ENCODE measurements around the gene WWOX. TPM values are rescaled to one million over a fixed set of nuclear protein-coding genes. Genes with fewer than 3 reads are reported as not detected.

The WWOX gene
- total RNA-seq, 1 experiment from 2014 or later, result 79.9 TPM

GRCh38 chr16:78549366-78549765, 449.9 kb downstream of the WWOX start:
- POLR2A ChIA-PET (ENCODE audit: low non-redundant PET), result no interaction called here
- no peaks in the 10 kb centered on the region for H3K36me3 ChIP-seq (ENCODE audit: insufficient read depth, low read length, poor library complexity, severe bottlenecking)
- no peak for DNase-seq (ENCODE audit: low spot score)
- TF ChIP-seq EZH2 (IDR thresholded peaks at IDR 0.05; ENCODE audit: borderline replicate concordance, low read depth, low read length, poor library complexity, severe bottlenecking) (no peak), CTCF (conservative IDR thresholded peaks at IDR 0.05; ENCODE audit: low read depth, low read length) (no peak)
- intact Hi-C loops (cut with micrococcal nuclease; ENCODE audit: unreplicated experiment), result no loop called here
- H3K27me3 ChIP-seq (replicated peaks; ENCODE audit: insufficient read depth, low read depth, low read length, poor library complexity), result no peaks in the 10 kb centered on the region
- H3K27ac ChIP-seq (ENCODE audit: low read depth, low read length, poor library complexity, severe bottlenecking), result no peak overlapping the region
- H3K9me3 ChIP-seq (ENCODE audit: low read depth, low read length, poor library complexity, severe bottlenecking), result no peaks in the 10 kb centered on the region
- H3K4me1 ChIP-seq (ENCODE audit: insufficient read depth, low read length, poor library complexity, severe bottlenecking), result no peaks in the 10 kb centered on the region
- no peak overlapping the region for H3K4me3 ChIP-seq (ENCODE audit: low read depth, low read length, poor library complexity, severe bottlenecking)
- no TSS peak for BruUV-seq (replicated peaks)
- CTCF ChIA-PET, result no interaction called here

- H3K4me3 ChIP-seq (ENCODE audit: low read depth, low read length, poor library complexity, severe bottlenecking), result no peak overlapping the region
- no peak overlapping the region for H3K27ac ChIP-seq (ENCODE audit: low read depth, low read length, poor library complexity, severe bottlenecking)
- H3K27me3 ChIP-seq (replicated peaks; ENCODE audit: insufficient read depth, low read depth, low read length, poor library complexity), result no peaks in the 10 kb centered on the region
- H3K36me3 ChIP-seq (ENCODE audit: insufficient read depth, low read length, poor library complexity, severe bottlenecking), result no peaks in the 10 kb centered on the region
- no peaks in the 10 kb centered on the region for H3K9me3 ChIP-seq (ENCODE audit: low read depth, low read length, poor library complexity, severe bottlenecking)
- DNase-seq (ENCODE audit: low spot score), result no peak
- no peaks in the 10 kb centered on the region for H3K4me1 ChIP-seq (ENCODE audit: insufficient read depth, low read length, poor library complexity, severe bottlenecking)
- BruUV-seq (replicated peaks), result no TSS peak
- ChIA-PET POLR2A (ENCODE audit: low non-redundant PET) (no interaction called here), CTCF (no interaction called here)
- no peak for TF ChIP-seq EZH2 (IDR thresholded peaks at IDR 0.05; ENCODE audit: borderline replicate concordance, low read depth, low read length, poor library complexity, severe bottlenecking)
- no peak for TF ChIP-seq CTCF (conservative IDR thresholded peaks at IDR 0.05; ENCODE audit: low read depth, low read length)
- intact Hi-C loops (cut with micrococcal nuclease; ENCODE audit: unreplicated experiment), result no loop called here
Measured at GRCh38 chr16:78551487-78552085, 452.1 kb downstream of the WWOX start.

GRCh38 chr16:78552106-78552675, 452.7 kb downstream of the WWOX start:
- intact Hi-C loops (cut with micrococcal nuclease; ENCODE audit: unreplicated experiment), result no loop called here
- Histone ChIP-seq H3K4me3 (ENCODE audit: low read depth, low read length, poor library complexity, severe bottlenecking) (no peak overlapping the region), H3K36me3 (ENCODE audit: insufficient read depth, low read length, poor library complexity, severe bottlenecking) (no peaks in the 10 kb centered on the region), H3K4me1 (ENCODE audit: insufficient read depth, low read length, poor library complexity, severe bottlenecking) (no peaks in the 10 kb centered on the region), H3K27me3 (replicated peaks; ENCODE audit: insufficient read depth, low read depth, low read length, poor library complexity) (no peaks in the 10 kb centered on the region), H3K9me3 (ENCODE audit: low read depth, low read length, poor library complexity, severe bottlenecking) (no peaks in the 10 kb centered on the region), H3K27ac (ENCODE audit: low read depth, low read length, poor library complexity, severe bottlenecking) (no peak overlapping the region)
- DNase-seq (ENCODE audit: low spot score), result no peak
- TF ChIP-seq EZH2 (IDR thresholded peaks at IDR 0.05; ENCODE audit: borderline replicate concordance, low read depth, low read length, poor library complexity, severe bottlenecking), result no peak
- TF ChIP-seq CTCF (conservative IDR thresholded peaks at IDR 0.05; ENCODE audit: low read depth, low read length), result no peak
- ChIA-PET CTCF (no interaction called here), POLR2A (ENCODE audit: low non-redundant PET) (no interaction called here)
- no TSS peak for BruUV-seq (replicated peaks)

All from A673 (cell line).